Measurements from ENCODE around the gene TNNC1.

TNNC1 gene

GRCh38 chr3:52441772-52442332 lies 12.0 kb downstream of the TNNC1 start:
- DNase-seq, result no peak

GRCh38 chr3:52441091-52441771 lies 12.6 kb downstream of the TNNC1 start:
- DNase-seq, result no peak

- no peak for DNase-seq
Observed at GRCh38 chr3:52440671-52441070, 13.2 kb downstream of the TNNC1 start.

- no peak for DNase-seq
Observed at GRCh38 chr3:52440249-52440551, 13.6 kb downstream of the TNNC1 start.

- no peak for DNase-seq
Observed at GRCh38 chr3:52439426-52440248, 14.2 kb downstream of the TNNC1 start.

GRCh38 chr3:52438579-52439425 lies 15.0 kb downstream of the TNNC1 start:
- no peak for DNase-seq

GRCh38 chr3:52438104-52438376 lies 15.8 kb downstream of the TNNC1 start:
- no peak for DNase-seq

- DNase-seq, result no peak
Observed at GRCh38 chr3:52437326-52438103, 16.3 kb downstream of the TNNC1 start.

GRCh38 chr3:52436500-52437149 lies 17.2 kb downstream of the TNNC1 start:
- no peak for DNase-seq

GRCh38 chr3:52435246-52436101 lies 18.4 kb downstream of the TNNC1 start:
- no peak for DNase-seq

- no peak for DNase-seq
Observed at GRCh38 chr3:52434491-52435115, 19.2 kb downstream of the TNNC1 start.

GRCh38 chr3:52433996-52434479 lies 19.8 kb downstream of the TNNC1 start:
- no peak for DNase-seq

GRCh38 chr3:52433328-52433995 lies 20.4 kb downstream of the TNNC1 start:
- DNase-seq, result no peak

GRCh38 chr3:52432691-52433141 lies 21.1 kb downstream of the TNNC1 start:
- no peak for DNase-seq

- no peak for DNase-seq
Observed at GRCh38 chr3:52432225-52432624, 21.6 kb downstream of the TNNC1 start.

GRCh38 chr3:52431459-52432223 lies 22.2 kb downstream of the TNNC1 start:
- DNase-seq, result no peak

- DNase-seq, result no peak
Observed at GRCh38 chr3:52430416-52430810, 23.4 kb downstream of the TNNC1 start.

- DNase-seq, result no peak
Observed at GRCh38 chr3:52429779-52430415, 23.9 kb downstream of the TNNC1 start.

GRCh38 chr3:52429031-52429430 lies 24.8 kb downstream of the TNNC1 start:
- DNase-seq, result no peak
